SK-N-SH (cell line): ENCODE results near the gene SUPT3H. TPM values are rescaled to one million over a fixed set of nuclear protein-coding genes. Genes with fewer than 3 reads are reported as not detected.

Experiments used
- CTCF ChIA-PET: fragments of 300-600, 350-600 bp; formaldehyde crosslinking; extraction: SDS; loops from one replicate; lab custom pipeline; 2021; lab: Yijun Ruan, JAX
- POLR2A ChIA-PET: fragments of 350-600 bp; sonication (Branson Sonifier 250); formaldehyde crosslinking; extraction: SDS; loops from one replicate; lab custom pipeline; 2020; ENCODE audit warnings: antibody characterized with exemption, inconsistent platforms; lab: Yijun Ruan, JAX
- DNase-seq: peaks from one replicate; pipeline ENCODE4 v3.0.0; 2012
- H2AFZ ChIP-seq: fragments of 200-600 bp; sonication (generic); 2 replicates; pipeline ENCODE4 v1.8.1; 2016; ENCODE audit warnings: antibody characterized with exemption, mild to moderate bottlenecking, low read depth
- H3F3A ChIP-seq: fragments of 200-600 bp; sonication (generic); replicated peaks from 2 replicates; pipeline ENCODE3; 2016; ENCODE audit warnings: antibody characterized with exemption, mild to moderate bottlenecking; ENCODE audit not compliant: insufficient read depth
- H3K27ac ChIP-seq, 2 experiments: fragments of 200-500 bp in 1 of 2; fragments of 200-600 bp in 1 of 2; sonication (Bioruptor generic) in 1 of 2; sonication (generic), shearing (Covaris generic) in 1 of 2; 2 replicates each; pipeline versions ENCODE4 v1.5.1 to v1.6.1; 2014 to 2016; ENCODE audit warnings: low read depth in 2 of 2, inconsistent platforms in 1 of 2, low read length in 1 of 2, mild to moderate bottlenecking in 1 of 2, mixed read lengths in 1 of 2
- H3K27me3 ChIP-seq: fragments of 200-600 bp; sonication (generic), shearing (Covaris generic); 2 replicates; pipeline ENCODE4 v1.6.1; 2016; ENCODE audit warnings: mixed run types; ENCODE audit not compliant: insufficient read depth
- H3K36me3 ChIP-seq, 2 experiments: fragments of 200-500 bp in 1 of 2; fragments of 200-600 bp in 1 of 2; sonication (Bioruptor generic) in 1 of 2; sonication (generic) in 1 of 2; replicated peaks in 1 of 2; 2 replicates each; pipeline versions ENCODE3 to v1.5.1; 2014 to 2016; ENCODE audit warnings: low read length in 1 of 2, mild to moderate bottlenecking in 1 of 2; ENCODE audit not compliant: insufficient read depth in 2 of 2, control insufficient read depth in 1 of 2
- H3K4me1 ChIP-seq, 2 experiments: fragments of 200-500 bp in 1 of 2; fragments of 200-600 bp in 1 of 2; sonication (Bioruptor generic) in 1 of 2; sonication (generic), shearing (Covaris generic) in 1 of 2; 2 replicates each; pipeline versions ENCODE4 v1.5.1 to v1.6.1; 2014 to 2016; ENCODE audit warnings: low read depth in 1 of 2, low read length in 1 of 2, mixed run types in 1 of 2; ENCODE audit not compliant: insufficient read depth in 2 of 2, control insufficient read depth in 1 of 2
- H3K4me2 ChIP-seq: fragments of 200-600 bp; sonication (generic), shearing (Covaris generic); 2 replicates; pipeline ENCODE4 v1.6.1; 2017; ENCODE audit warnings: mixed run types
- H3K4me3 ChIP-seq, 2 experiments: fragments of 200-500 bp in 1 of 2; fragments of 200-600 bp in 1 of 2; sonication (Bioruptor generic) in 1 of 2; sonication (generic), shearing (Covaris generic) in 1 of 2; 2 replicates each; pipeline versions ENCODE4 v1.5.1 to v1.8.1; 2014 to 2016; ENCODE audit warnings: low read depth in 2 of 2, inconsistent platforms in 1 of 2, low read length in 1 of 2, mild to moderate bottlenecking in 1 of 2, mixed read lengths in 1 of 2, moderate library complexity in 1 of 2
- H3K79me2 ChIP-seq: fragments of 200-600 bp; sonication (generic); 2 replicates; pipeline ENCODE4 v1.8.1; 2017; ENCODE audit warnings: mild to moderate bottlenecking; ENCODE audit not compliant: insufficient read depth
- H3K9ac ChIP-seq: fragments of 200-600 bp; sonication (generic); 2 replicates; pipeline ENCODE4 v1.6.1; 2017; ENCODE audit warnings: mixed run types
- H3K9me2 ChIP-seq: fragments of 200-600 bp; sonication (generic); 2 replicates; pipeline ENCODE4 v1.6.1; 2017; ENCODE audit warnings: mixed run types
- H3K9me3 ChIP-seq: fragments of 200-600 bp; sonication (generic); 2 replicates; pipeline ENCODE4 v1.6.1; 2017; ENCODE audit warnings: mixed run types, mild to moderate bottlenecking, moderate library complexity
- H4K20me1 ChIP-seq: fragments of 200-600 bp; sonication (generic); 2 replicates; pipeline ENCODE4 v1.6.1; 2017; ENCODE audit warnings: mild to moderate bottlenecking, mixed run types; ENCODE audit not compliant: insufficient read depth
- ELF1 ChIP-seq: IDR thresholded peaks from 2 replicates; pipeline ENCODE4 v1.4.0; 2012
- EP300 ChIP-seq, 2 experiments: IDR thresholded peaks; 2 replicates each; pipeline versions ENCODE4 v1.4.0 to v1.6.1; 2012; ENCODE audit warnings: borderline replicate concordance in 1 of 2, low read depth in 1 of 2, low read length in 1 of 2
- FOSL2 ChIP-seq: IDR thresholded peaks from 2 replicates; pipeline ENCODE4 v1.4.0; 2012; ENCODE audit warnings: low read depth, mild to moderate bottlenecking, moderate library complexity, borderline replicate concordance
- JUND ChIP-seq: IDR thresholded peaks from 2 replicates; pipeline ENCODE4 v1.4.0; 2012
- MAX ChIP-seq: IDR thresholded peaks from 2 replicates; pipeline ENCODE4 v1.4.0; 2012; ENCODE audit warnings: low read depth
- MEF2A ChIP-seq: IDR thresholded peaks from 2 replicates; pipeline ENCODE4 v1.4.0; 2012; ENCODE audit warnings: low read depth, borderline replicate concordance
- MXI1 ChIP-seq: IDR thresholded peaks from 2 replicates; pipeline ENCODE4 v1.6.1; 2012; ENCODE audit warnings: mild to moderate bottlenecking, low read depth, low read length, improper control_type of control experiment
- PBX3 ChIP-seq: IDR thresholded peaks from 2 replicates; pipeline ENCODE4; 2012
- SIN3A ChIP-seq: IDR thresholded peaks from 2 replicates; pipeline ENCODE4 v1.6.1; 2012; ENCODE audit warnings: low read depth, mild to moderate bottlenecking, low read length, moderate library complexity, borderline replicate concordance
- SMC3 ChIP-seq: IDR thresholded peaks from 2 replicates; pipeline ENCODE4 v1.6.1; 2012; ENCODE audit warnings: low read depth, low read length, improper control_type of control experiment
- TCF12 ChIP-seq: IDR thresholded peaks from 2 replicates; pipeline ENCODE4 v1.4.0; 2012
- USF2 ChIP-seq: fragments of 150-350 bp; IDR thresholded peaks from 2 replicates; pipeline ENCODE4 v1.6.1; 2017; ENCODE audit warnings: antibody characterized with exemption, low read length, low read depth, borderline replicate concordance
- WGBS: methylation state at CpG from one replicate; pipeline ENCODE4 v1.1.6; 2017; ENCODE audit warnings: low lambda C conversion rate; 5-methylcytosine and 5-hydroxymethylcytosine counted together
- polyA plus RNA-seq, 3 experiments: library from polyadenylated mRNA; depleted of rRNA; stranded (reverse); fragments of >200 nt; gene quantifications; 2 replicates each; pipeline ENCODE4 v1.2.3, GENCODE V29; 2012
- TF ChIP-seq, protein P1 (sequence below): IDR thresholded peaks from 2 replicates; pipeline ENCODE4 v1.6.1; 2012; ENCODE audit warnings: mild to moderate bottlenecking, low read depth, low read length, moderate library complexity
- TF ChIP-seq, protein P2 (sequence below): fragments of 200-600 bp; sonication (generic); IDR thresholded peaks from 2 replicates; pipeline ENCODE4 v1.6.1; 2017; ENCODE audit warnings: antibody characterized with exemption, mild to moderate bottlenecking, moderate library complexity

The SUPT3H gene
- polyA plus RNA-seq, 1 of the 3 experiments (the other 2 are of a cell fraction), result 10.9 TPM

DNA sequence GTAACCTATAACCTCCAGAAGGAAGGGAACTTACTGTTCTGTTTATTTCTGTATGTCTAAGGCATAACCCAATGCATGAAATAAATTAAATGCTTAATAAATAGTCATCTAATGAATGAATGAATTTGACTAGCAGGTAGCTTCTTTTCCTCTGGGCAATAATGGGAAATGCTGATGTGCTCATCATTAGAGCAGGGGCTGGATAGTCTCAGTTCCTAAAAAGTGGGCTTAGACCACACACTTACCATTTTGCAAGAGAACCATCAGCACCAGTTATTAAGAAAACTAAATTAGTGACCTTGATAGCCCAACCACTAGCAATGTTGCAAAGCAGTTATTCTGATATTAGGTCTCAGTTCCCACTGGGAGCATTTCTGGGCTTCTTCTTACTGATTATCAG is 540.5 kb downstream of the SUPT3H start (continued):
- no peak for TF ChIP-seq FOSL2

DNA sequence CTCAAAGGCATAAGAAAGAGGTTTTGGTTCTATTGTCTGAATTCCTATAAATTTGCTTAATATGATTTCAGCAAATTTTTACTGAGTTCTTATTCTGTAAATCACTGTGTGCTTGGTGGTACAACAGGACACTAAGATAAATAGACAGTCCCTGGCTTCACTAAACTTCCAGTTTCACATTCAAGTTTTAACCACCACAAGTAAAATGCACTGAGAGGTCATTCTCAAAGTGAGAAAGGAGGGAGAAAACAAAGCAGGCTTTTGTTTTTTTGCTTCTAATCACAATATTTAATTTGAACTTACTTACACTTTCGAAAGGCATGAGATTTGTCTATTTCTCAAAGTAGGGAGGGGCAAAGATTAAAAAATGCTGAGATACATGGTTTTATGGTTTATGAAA is 544.5 kb downstream of the SUPT3H start:
- H3K9ac ChIP-seq, result no peak overlapping the region
- H2AFZ ChIP-seq, result no peak overlapping the region
- no peaks in the 10 kb centered on the region for H3K79me2 ChIP-seq
- H3K27ac ChIP-seq, result no peak overlapping the region
- no peak for DNase-seq
- no peaks in the 10 kb centered on the region for H3K36me3 ChIP-seq
- 85% methylated on average over 1 of the region's 1 CpG for WGBS
- no peak for TF ChIP-seq USF2
- no peak for TF ChIP-seq TCF12
- no peak for TF ChIP-seq MEF2A
- TF ChIP-seq SIN3A, result no peak
- no peak for TF ChIP-seq SMC3
- TF ChIP-seq, protein P1, sequence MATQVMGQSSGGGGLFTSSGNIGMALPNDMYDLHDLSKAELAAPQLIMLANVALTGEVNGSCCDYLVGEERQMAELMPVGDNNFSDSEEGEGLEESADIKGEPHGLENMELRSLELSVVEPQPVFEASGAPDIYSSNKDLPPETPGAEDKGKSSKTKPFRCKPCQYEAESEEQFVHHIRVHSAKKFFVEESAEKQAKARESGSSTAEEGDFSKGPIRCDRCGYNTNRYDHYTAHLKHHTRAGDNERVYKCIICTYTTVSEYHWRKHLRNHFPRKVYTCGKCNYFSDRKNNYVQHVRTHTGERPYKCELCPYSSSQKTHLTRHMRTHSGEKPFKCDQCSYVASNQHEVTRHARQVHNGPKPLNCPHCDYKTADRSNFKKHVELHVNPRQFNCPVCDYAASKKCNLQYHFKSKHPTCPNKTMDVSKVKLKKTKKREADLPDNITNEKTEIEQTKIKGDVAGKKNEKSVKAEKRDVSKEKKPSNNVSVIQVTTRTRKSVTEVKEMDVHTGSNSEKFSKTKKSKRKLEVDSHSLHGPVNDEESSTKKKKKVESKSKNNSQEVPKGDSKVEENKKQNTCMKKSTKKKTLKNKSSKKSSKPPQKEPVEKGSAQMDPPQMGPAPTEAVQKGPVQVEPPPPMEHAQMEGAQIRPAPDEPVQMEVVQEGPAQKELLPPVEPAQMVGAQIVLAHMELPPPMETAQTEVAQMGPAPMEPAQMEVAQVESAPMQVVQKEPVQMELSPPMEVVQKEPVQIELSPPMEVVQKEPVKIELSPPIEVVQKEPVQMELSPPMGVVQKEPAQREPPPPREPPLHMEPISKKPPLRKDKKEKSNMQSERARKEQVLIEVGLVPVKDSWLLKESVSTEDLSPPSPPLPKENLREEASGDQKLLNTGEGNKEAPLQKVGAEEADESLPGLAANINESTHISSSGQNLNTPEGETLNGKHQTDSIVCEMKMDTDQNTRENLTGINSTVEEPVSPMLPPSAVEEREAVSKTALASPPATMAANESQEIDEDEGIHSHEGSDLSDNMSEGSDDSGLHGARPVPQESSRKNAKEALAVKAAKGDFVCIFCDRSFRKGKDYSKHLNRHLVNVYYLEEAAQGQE, result no peak
- TF ChIP-seq PBX3, result no peak
- no peak for TF ChIP-seq JUND
- TF ChIP-seq MXI1, result no peak
- TF ChIP-seq EP300 (IDR thresholded peaks at IDR 0.05; ENCODE audit: borderline replicate concordance in 1 of 2, low read depth in 1 of 2, low read length in 1 of 2), result no peak
- TF ChIP-seq, protein P2, sequence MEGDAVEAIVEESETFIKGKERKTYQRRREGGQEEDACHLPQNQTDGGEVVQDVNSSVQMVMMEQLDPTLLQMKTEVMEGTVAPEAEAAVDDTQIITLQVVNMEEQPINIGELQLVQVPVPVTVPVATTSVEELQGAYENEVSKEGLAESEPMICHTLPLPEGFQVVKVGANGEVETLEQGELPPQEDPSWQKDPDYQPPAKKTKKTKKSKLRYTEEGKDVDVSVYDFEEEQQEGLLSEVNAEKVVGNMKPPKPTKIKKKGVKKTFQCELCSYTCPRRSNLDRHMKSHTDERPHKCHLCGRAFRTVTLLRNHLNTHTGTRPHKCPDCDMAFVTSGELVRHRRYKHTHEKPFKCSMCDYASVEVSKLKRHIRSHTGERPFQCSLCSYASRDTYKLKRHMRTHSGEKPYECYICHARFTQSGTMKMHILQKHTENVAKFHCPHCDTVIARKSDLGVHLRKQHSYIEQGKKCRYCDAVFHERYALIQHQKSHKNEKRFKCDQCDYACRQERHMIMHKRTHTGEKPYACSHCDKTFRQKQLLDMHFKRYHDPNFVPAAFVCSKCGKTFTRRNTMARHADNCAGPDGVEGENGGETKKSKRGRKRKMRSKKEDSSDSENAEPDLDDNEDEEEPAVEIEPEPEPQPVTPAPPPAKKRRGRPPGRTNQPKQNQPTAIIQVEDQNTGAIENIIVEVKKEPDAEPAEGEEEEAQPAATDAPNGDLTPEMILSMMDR, result no peak
- no peak for TF ChIP-seq MAX
- no peak for TF ChIP-seq ELF1
- H3K4me3 ChIP-seq, result no peak overlapping the region
- H4K20me1 ChIP-seq, result no peaks in the 10 kb centered on the region
- H3K4me1 ChIP-seq, result peaks cover 0 to 3% of the 10 kb centered on the region in 2 experiments; a peak in 2 of 4 replicates
- no peaks in the 10 kb centered on the region for H3K27me3 ChIP-seq
- no peaks in the 10 kb centered on the region for H3K9me2 ChIP-seq
- H3K9me3 ChIP-seq, result no peaks in the 10 kb centered on the region
- H3F3A ChIP-seq, result no peaks in the 10 kb centered on the region
- ChIA-PET CTCF (no interaction called here), POLR2A (no interaction called here)
- H3K4me2 ChIP-seq, result no peak overlapping the region
